ENCODE data around the gene RGS16.

RGS16 gene

GRCh38 chr1:182600745-182601415 lies 3.3 kb downstream of the RGS16 start:
- Histone ChIP-seq H3K4me1 (ENCODE audit: control insufficient read depth in 1 of 2, insufficient read depth in 1 of 2, low read depth in 1 of 2, low read length in 1 of 2) (peaks cover 11% of the 10 kb centered on the region in 2 experiments), H3K4me3 (ENCODE audit: low read depth in 1 of 2, low read length in 1 of 2) (no peak overlapping the region), H3K36me3 (no peaks in the 10 kb centered on the region), H3K27ac (no peak overlapping the region), H3K9me3 (no peaks in the 10 kb centered on the region), H3K27me3 (peaks cover 45% of the 10 kb centered on the region)
- TF ChIP-seq CTCF (IDR thresholded peaks at IDR 0.05): no peak

- Histone ChIP-seq H3K4me1 (ENCODE audit: control insufficient read depth in 1 of 2, insufficient read depth in 1 of 2, low read depth in 1 of 2, low read length in 1 of 2) (peaks cover 11 to 18% of the 10 kb centered on the region in 2 experiments), H3K27ac (no peak overlapping the region), H3K27me3 (peaks cover 38% of the 10 kb centered on the region), H3K9me3 (no peaks in the 10 kb centered on the region), H3K36me3 (no peaks in the 10 kb centered on the region), H3K4me3 (ENCODE audit: low read depth in 1 of 2, low read length in 1 of 2) (no peak overlapping the region)
- no peak for TF ChIP-seq CTCF (IDR thresholded peaks at IDR 0.05)
Measured at GRCh38 chr1:182600036-182600713, 4.0 kb downstream of the RGS16 start.

GRCh38 chr1:182599339-182599738 lies 4.8 kb downstream of the RGS16 start:
- H3K27ac ChIP-seq: no peak overlapping the region
- no peak for TF ChIP-seq CTCF (IDR thresholded peaks at IDR 0.05)
- no peak overlapping the region for H3K4me3 ChIP-seq (ENCODE audit: low read depth in 1 of 2, low read length in 1 of 2)
- H3K27me3 ChIP-seq: peaks cover 30% of the 10 kb centered on the region
- no peaks in the 10 kb centered on the region for H3K36me3 ChIP-seq
- no peaks in the 10 kb centered on the region for H3K9me3 ChIP-seq
- H3K4me1 ChIP-seq (ENCODE audit: control insufficient read depth in 1 of 2, insufficient read depth in 1 of 2, low read depth in 1 of 2, low read length in 1 of 2): peaks cover 14 to 22% of the 10 kb centered on the region in 2 experiments

GRCh38 chr1:182598296-182598695 lies 5.9 kb downstream of the RGS16 start:
- no peak for TF ChIP-seq CTCF (IDR thresholded peaks at IDR 0.05)
- Histone ChIP-seq H3K9me3 (no peaks in the 10 kb centered on the region), H3K36me3 (no peaks in the 10 kb centered on the region), H3K27ac (no peak overlapping the region), H3K4me1 (ENCODE audit: control insufficient read depth in 1 of 2, insufficient read depth in 1 of 2, low read depth in 1 of 2, low read length in 1 of 2) (peaks cover 10 to 17% of the 10 kb centered on the region in 2 experiments), H3K27me3 (peaks cover 20% of the 10 kb centered on the region), H3K4me3 (ENCODE audit: low read depth in 1 of 2, low read length in 1 of 2) (no peak overlapping the region)

GRCh38 chr1:182596934-182597333 lies 7.3 kb downstream of the RGS16 start:
- Histone ChIP-seq H3K27ac (no peak overlapping the region), H3K27me3 (peaks cover 6% of the 10 kb centered on the region), H3K4me3 (ENCODE audit: low read depth in 1 of 2, low read length in 1 of 2) (no peak overlapping the region), H3K9me3 (no peaks in the 10 kb centered on the region), H3K4me1 (ENCODE audit: control insufficient read depth in 1 of 2, insufficient read depth in 1 of 2, low read depth in 1 of 2, low read length in 1 of 2) (peaks cover 10 to 17% of the 10 kb centered on the region in 2 experiments), H3K36me3 (no peaks in the 10 kb centered on the region)
- TF ChIP-seq CTCF (IDR thresholded peaks at IDR 0.05): no peak

Data from neutrophil (primary cell).